ENCODE measurements around the gene GLDN.
A peak's percentile ranks its signal among the peaks of the same experiment; 100 is the strongest.
"Not testable (repeated sequence)": the region's sequence is repeated elsewhere in the genome, so short reads cannot be mapped to it uniquely, and the experiment has no call there.

The GLDN gene

DNA sequence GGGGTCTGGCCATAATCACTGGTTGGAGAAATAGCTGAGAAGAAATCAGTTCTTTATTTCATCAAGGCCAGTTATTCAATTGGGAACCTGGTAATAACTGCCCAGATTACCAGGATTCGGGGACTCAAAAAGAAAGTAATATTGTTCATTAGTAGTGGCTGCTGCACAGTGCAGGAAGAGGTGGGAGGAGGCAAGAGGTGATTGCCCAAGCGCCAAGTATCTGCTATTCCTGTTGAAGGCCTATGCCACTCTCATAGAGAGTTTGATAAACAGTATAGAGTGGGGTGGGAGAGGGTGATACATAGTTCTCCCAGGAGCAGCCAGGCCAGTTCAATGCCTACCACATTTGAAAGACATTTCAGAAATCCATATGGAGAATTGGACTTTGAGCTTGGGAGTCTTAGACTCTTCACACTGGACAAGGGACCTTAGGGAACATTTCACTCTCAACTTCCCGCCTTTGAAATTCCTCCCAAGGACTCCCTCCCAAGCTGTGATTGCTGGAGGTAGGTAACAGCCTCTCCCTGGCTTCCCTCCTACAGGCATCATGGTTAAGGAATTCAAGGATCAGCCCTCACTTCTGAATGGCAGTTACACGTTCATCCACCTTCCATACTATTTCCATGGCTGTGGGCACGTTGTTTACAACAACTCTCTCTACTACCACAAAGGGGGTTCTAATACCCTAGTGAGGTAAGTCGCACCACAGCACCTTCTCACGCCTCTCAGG lies 59.8 kb downstream of the GLDN start:
- TF ChIP-seq POLR2AphosphoS5 (IDR thresholded peaks at IDR 0.05; ENCODE audit: low read depth, low read length) (no peak), TAF1 (IDR thresholded peaks at IDR 0.05; ENCODE audit: borderline replicate concordance, low read depth, low read length) (no peak), POLR2A (IDR thresholded peaks at IDR 0.05; ENCODE audit: low read depth, low read length) (no peak)
- DNase-seq (ENCODE audit: insufficient read length) (no peak), FAIRE-seq (no peak)

DNA sequence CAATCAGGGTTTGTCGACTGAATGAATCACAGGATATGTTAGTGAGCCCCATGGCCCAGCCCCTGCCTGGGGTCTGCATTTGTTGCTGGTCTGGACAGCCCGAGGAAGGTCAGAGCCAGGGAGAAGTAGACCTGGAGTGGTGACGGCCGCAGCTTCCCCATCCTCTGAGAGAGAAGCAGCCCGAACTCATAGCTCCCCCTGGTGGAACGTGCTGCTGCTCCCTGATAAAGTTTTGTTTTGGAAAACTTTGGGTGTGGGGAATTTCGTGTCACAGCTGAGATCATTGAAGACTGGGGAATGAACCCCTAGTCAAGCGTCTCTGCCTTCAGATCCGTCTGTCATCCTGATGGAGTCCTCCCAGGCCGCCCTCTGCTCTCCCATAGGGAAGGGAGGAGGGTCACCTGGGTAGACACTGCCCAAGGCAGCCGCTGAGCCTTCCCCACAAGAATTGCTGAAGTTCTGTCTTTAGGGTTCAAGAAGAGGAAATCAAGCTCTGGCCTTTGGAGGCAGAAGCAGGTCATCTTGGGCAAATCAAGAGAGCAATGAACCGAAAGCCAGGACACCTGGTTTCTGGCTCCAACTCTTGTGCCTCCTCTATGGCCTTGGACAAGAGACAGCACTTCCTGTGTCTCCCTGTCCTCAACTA lies 60.5 kb downstream of the GLDN start:
- DNase-seq (ENCODE audit: insufficient read length), result peak; percentile 29
- TF ChIP-seq POLR2A (IDR thresholded peaks at IDR 0.05; ENCODE audit: low read depth, low read length), result no peak
- TF ChIP-seq POLR2AphosphoS5 (IDR thresholded peaks at IDR 0.05; ENCODE audit: low read depth, low read length), result no peak
- TF ChIP-seq TAF1 (IDR thresholded peaks at IDR 0.05; ENCODE audit: borderline replicate concordance, low read depth, low read length), result no peak
- peak; percentile 89 for FAIRE-seq

DNA sequence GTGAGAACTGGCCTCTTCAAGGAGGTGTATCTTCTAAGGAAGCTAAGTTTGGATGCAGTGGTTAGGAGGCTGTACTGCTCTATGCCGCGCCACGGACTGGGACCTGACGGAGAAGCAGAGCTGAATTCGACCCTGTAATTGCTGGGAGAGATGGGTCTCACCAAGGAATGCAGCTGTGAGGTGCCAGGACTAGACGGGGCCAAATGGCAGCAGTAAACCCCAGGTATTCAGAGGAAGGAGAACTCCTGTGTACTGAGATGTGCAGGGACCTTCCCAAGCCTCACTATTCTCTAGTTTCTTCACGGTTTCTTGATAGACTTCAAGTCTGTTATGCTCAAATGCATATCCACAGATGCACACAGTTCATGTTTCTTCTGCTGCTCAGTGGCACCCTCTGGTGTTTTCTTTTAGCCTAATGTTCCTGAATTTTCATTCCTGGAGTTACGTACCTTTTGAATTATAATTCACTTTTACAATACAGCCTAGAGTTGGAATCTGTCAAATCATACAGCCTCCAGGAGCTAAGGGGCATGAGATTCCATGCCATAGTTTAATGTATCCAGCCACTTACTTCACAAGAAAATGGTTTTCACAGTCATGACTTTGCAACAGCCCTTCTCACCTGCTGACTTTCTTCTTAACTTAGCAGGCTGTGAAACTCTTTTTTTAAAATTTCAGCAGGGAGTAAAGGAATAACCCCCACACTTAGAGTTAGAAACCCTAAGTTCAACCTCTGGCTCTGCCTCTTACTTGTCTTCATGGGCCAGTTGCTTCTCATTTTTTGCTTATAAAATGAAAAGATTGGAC lies 61.8 kb downstream of the GLDN start:
- DNase-seq (ENCODE audit: insufficient read length), result no peak
- TF ChIP-seq POLR2AphosphoS5 (IDR thresholded peaks at IDR 0.05; ENCODE audit: low read depth, low read length) (no peak), POLR2A (IDR thresholded peaks at IDR 0.05; ENCODE audit: low read depth, low read length) (no peak), TAF1 (IDR thresholded peaks at IDR 0.05; ENCODE audit: borderline replicate concordance, low read depth, low read length) (no peak)
- no peak for FAIRE-seq

DNA sequence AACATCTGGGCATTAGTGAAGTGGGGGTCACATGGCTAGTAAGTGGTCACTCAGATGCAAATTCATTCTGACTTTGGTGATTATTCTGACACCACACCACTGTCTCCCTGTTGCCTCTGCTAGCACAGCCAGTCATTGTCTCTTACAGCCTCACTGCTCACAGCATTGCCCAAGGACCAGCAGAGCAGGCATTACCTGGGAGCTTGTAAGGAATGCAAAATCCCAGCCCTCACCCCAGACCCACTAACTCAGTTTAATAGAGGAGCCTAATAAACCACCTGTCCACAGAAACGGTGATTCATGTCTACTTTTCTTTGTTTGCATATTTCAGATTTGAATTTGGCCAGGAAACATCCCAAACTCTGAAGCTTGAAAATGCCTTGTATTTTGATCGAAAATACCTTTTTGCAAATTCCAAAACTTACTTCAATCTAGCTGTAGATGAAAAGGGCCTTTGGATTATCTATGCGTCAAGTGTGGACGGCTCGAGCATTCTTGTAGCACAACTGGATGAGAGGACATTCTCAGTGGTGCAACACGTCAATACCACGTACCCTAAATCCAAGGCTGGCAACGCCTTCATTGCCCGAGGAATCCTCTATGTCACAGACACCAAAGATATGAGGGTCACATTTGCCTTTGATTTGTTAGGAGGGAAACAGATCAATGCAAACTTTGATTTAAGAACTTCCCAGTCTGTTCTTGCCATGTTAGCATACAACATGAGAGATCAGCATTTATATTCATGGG lies 62.7 kb downstream of the GLDN start:
- DNase-seq (ENCODE audit: insufficient read length) (no peak), FAIRE-seq (no peak)
- TF ChIP-seq TAF1 (IDR thresholded peaks at IDR 0.05; ENCODE audit: borderline replicate concordance, low read depth, low read length) (no peak), POLR2AphosphoS5 (IDR thresholded peaks at IDR 0.05; ENCODE audit: low read depth, low read length) (no peak), POLR2A (IDR thresholded peaks at IDR 0.05; ENCODE audit: low read depth, low read length) (no peak)

DNA sequence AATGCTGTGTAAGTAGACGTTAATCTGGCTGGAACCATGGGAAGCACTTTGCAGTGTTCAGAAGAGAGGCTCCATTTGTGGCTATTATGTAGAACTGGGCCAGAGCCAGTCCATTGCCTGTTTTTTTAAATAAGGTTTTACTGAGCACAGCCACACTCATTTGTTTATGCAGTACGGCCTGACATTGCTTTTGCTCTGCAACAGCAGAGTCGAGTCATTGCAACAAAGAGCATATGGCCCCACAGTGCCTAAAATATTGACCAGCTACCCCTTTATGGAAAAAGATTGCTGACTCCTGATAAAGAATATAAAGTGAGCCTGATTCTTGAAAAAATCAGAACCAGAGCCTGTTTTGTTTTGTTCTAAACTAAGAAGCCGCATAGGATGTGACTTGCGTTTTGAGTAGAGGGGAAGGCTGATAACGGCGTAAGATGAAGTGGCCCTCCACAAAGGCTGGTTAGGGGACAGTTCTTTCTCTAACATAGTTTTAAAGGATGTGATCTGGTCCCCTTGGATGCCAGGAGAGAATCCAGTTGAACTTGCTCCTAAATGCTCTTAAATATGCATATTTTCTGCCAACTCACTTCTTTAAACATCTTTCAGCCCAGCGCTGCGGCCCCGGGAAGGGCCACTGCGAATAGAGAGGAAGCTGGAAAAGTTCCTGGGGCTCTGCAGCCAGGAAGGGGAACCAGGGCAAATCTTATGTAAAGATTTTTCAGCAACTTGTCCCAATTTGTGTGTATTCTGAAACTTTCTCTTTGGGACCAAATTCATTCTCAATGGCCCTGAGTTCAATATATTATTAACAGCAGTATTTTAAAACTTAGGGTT lies 64.5 kb downstream of the GLDN start:
- no peak for DNase-seq (ENCODE audit: insufficient read length)
- FAIRE-seq, result no peak

DNA sequence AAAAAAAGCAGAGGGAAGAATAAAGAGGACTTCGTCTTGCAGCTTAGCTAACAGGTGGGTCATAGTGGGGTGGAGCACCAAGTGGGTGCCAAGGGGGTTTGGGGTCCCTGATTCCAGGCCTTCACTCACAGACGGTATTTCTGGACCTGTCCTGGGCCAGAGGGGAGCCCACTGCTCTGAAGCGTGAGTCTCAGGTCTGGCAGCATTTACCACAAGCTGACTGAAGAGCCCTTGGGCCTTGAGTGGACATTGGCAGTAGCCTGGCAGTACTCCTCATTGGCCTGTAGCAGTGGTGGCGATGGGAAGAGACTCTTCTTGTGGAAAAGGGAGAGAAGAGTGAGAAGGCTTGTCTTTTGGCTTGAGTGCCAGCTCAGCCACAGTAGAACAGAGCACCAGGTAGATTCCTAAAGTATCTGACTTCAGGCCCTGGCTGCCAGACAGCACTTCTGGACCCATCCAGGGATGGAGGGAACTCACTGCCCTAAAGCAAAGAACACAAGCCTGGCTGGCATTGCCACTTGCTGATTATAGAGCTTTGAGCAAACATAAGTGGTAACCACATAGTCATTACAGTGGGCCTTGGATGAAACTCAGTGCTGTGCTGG lies 72.9 kb downstream of the GLDN start:
- TF ChIP-seq TAF1 (IDR thresholded peaks at IDR 0.05; ENCODE audit: borderline replicate concordance, low read depth, low read length) (no peak), POLR2AphosphoS5 (IDR thresholded peaks at IDR 0.05; ENCODE audit: low read depth, low read length) (no peak), POLR2A (IDR thresholded peaks at IDR 0.05; ENCODE audit: low read depth, low read length) (no peak)
- FAIRE-seq, result no peak
- no peak for DNase-seq (ENCODE audit: insufficient read length)

More for the DNA sequence above, 64.5 kb downstream of the GLDN start:
- TF ChIP-seq POLR2AphosphoS5 (IDR thresholded peaks at IDR 0.05; ENCODE audit: low read depth, low read length) (no peak), POLR2A (IDR thresholded peaks at IDR 0.05; ENCODE audit: low read depth, low read length) (no peak), TAF1 (IDR thresholded peaks at IDR 0.05; ENCODE audit: borderline replicate concordance, low read depth, low read length) (no peak)

DNA sequence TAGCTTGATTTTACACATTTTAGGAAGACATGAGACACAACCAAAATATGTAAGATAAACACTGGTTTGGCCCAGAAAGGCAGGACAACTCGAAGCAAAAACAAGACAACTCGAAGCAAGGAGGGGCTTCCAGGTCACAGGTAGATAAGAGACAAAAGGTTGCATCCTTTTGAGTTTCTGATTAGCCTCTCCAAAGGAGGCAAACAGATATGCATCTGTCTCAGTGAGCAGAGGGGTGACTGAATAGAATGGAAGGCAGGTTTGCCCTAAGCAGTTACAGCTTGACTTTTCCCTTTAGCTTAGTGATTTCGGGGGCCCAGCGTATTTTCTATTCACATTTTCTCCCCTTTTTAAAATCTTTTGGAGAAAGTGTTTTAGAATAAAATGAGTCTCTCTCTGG lies 74.7 kb downstream of the GLDN start:
- no peak for TF ChIP-seq TAF1 (IDR thresholded peaks at IDR 0.05; ENCODE audit: borderline replicate concordance, low read depth, low read length)
- no peak for TF ChIP-seq POLR2A (IDR thresholded peaks at IDR 0.05; ENCODE audit: low read depth, low read length)
- no peak for TF ChIP-seq POLR2AphosphoS5 (IDR thresholded peaks at IDR 0.05; ENCODE audit: low read depth, low read length)
- DNase-seq (ENCODE audit: insufficient read length) (no peak), FAIRE-seq (no peak)

DNA sequence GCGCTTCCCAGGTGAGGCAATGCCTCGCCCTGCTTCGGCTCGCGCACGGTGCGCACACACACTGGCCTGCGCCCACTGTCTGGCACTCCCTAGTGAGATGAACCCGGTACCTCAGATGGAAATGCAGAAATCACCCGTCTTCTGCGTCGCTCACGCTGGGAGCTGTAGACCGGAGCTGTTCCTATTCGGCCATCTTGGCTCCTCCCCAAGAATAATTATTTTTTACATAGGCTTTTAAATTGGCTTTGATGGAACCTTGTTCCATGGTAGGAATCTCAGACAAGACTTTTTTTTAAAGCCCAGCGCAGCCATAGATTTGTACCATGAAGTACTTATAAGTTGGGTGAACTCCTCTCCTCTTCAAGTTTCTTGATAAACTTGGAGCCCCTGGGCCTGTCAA lies 81.6 kb downstream of the GLDN start:
- FAIRE-seq; DNase-seq (ENCODE audit: insufficient read length): not testable (repeated sequence)

DNA sequence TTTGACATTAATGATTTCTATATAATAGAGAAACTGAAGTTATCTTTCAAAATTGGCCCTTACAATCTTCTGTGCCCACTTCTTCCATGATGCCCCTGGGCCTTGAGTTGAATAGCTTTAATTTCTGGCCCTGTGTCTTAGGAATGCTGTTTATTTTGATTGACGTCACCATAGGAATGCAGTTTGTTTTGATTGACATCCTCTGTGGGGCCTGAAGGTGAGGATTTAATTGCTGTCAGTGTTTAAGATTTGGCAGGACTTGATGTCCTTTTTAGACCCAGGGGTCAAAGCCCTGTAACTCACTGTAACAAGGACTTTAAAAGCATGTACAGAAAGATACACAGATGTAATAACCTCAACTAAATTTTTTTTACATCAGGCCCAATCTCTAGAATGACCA lies 83.3 kb downstream of the GLDN start:
- no peak for TF ChIP-seq POLR2AphosphoS5 (IDR thresholded peaks at IDR 0.05; ENCODE audit: low read depth, low read length)
- TF ChIP-seq TAF1 (IDR thresholded peaks at IDR 0.05; ENCODE audit: borderline replicate concordance, low read depth, low read length), result no peak
- no peak for TF ChIP-seq POLR2A (IDR thresholded peaks at IDR 0.05; ENCODE audit: low read depth, low read length)
- no peak for FAIRE-seq
- no peak for DNase-seq (ENCODE audit: insufficient read length)

DNA sequence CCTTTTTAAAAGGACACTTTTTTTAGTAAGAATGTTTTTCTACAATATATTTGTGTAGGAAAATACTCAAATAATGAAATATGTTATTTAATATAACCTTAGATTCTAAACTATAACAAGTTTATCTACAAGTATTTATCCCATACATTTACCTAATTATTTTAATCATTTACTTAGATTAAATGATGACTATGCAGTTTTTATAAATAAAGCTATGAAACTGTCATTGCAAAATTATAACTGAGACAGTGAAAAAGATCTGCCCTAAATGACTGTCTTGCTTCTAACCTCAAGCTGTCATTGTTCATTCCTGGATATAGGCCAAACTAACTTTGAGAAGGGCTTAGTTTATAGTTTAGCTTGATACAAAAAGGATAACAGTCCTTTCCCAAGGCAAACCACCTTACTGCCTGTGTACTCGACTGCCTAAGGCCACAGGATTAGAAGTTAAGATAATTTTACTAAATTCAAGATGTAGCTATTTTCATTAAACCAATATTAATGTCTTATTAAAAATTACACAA lies 84.1 kb downstream of the GLDN start:
- no peak for DNase-seq (ENCODE audit: insufficient read length)
- TF ChIP-seq POLR2A (IDR thresholded peaks at IDR 0.05; ENCODE audit: low read depth, low read length), result no peak
- TF ChIP-seq TAF1 (IDR thresholded peaks at IDR 0.05; ENCODE audit: borderline replicate concordance, low read depth, low read length), result no peak
- TF ChIP-seq POLR2AphosphoS5 (IDR thresholded peaks at IDR 0.05; ENCODE audit: low read depth, low read length), result no peak
- FAIRE-seq, result no peak
